LNCaP clone FGC (cell line): ENCODE measurements around the gene C1orf226.
"Not testable (repeated sequence)": the region's sequence is repeated elsewhere in the genome, so short reads cannot be mapped to it uniquely, and the experiment has no call there.

ENCODE experiments used
- DNase-seq: peaks from one replicate; pipeline ENCODE4 v3.0.0-alpha.2; 2011; ENCODE audit warnings: low read depth
- H3K4me3 ChIP-seq: 2 replicates; pipeline ENCODE4 v1.5.1; 2011; ENCODE audit warnings: mild to moderate bottlenecking, low read depth, low read length, control low read depth
- CTCF ChIP-seq: IDR thresholded peaks from 2 replicates; pipeline ENCODE4 v1.5.1; 2012; ENCODE audit warnings: mild to moderate bottlenecking; ENCODE audit not compliant: control insufficient read depth, insufficient read depth; ENCODE audit errors: extremely low read depth

The C1orf226 gene

GRCh38 chr1:162421258-162422164 lies 40.0 kb downstream of the C1orf226 start:
- TF ChIP-seq CTCF = no peak
- no peak for DNase-seq
- H3K4me3 ChIP-seq = no peak overlapping the region

DNA sequence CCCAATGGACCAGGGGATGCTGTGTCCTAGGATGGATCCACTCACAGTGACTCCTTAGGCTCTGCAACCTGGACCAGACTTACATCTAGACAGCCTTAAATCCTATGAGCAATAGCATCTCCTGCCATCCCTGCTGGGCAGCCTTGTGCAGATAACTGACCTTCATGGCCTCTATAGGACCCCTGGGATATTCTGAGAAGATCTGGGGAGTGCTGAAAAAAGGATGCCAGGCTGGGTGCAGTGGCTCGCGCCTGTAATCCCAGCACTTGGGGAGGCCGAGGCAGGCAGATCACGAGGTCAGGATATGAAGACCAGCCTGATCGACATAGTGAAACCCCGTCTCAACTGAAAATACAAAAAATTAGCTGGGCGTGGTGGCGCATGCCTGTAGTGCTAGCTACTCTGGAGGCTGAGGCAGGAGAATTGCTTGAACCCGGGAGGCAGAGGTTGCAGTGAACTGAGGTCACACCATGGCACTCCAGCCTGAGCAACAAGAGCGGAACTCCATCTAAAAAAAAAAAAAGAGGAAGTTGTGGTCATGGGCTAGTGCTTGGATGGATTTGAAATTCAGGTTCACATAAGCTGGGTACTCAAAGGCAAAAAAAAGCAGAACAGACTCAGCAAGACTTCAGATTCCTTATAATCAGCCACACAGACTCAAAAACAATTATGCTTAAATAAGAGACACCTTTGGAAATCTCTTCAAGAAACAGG lies 41.3 kb downstream of the C1orf226 start:
- TF ChIP-seq CTCF = no peak
- no peak overlapping the region for H3K4me3 ChIP-seq
- no peak for DNase-seq

DNA sequence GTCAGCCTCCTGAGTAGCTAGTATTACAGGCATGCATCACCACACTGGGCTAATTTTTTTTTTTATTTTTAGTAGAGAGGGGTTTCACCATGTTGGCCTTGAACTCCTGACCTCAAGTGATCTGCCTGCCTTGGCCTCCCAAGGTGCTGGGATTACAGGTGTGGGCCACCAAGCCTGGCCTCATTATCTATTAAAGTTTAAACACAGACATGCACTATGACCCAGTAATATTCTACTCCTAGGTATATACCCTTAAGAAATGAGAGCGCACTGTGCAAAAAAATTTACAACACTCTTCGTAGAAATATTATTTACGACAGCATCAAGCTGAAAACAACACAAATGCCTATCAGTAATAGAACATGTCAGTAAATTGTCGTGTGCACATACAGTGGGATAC lies 49.1 kb downstream of the C1orf226 start:
- no peak for DNase-seq
- TF ChIP-seq CTCF = no peak
- H3K4me3 ChIP-seq = no peak overlapping the region

DNA sequence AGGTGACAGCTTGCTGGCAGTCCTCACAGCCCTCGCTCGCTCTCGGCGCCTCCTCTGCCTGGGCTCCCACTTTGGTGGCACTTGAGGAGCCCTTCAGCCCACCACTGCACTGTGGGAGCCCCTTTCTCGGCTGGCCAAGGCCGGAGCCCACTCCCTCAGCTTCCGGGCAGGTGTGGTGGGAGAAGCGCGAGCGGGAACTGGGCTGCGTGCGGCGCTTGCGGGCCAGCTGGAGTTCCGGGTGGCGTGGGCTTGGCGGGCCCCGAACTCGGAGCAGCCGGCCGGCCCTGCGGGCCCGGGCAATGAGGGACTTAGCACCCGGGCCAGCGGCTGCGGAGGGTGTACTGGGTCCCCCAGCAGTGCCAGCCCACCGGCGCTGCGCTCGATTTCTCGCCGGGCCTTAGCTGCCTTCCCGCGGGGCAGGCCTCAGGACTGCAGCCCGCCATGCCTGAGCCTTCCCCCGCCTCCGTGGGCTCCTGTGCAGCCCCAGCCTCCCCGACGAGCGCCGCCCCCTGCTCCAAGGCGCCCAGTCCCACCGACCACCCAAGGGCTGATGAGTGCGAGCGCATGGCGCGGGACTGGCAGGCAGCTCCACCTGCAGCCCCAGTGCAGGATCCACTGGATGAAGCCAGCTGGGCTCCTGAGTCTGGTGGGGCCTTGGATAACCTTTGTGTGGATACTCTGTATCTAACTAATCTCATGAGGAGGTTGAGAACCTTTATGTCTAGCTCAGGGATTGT lies 51.6 kb downstream of the C1orf226 start:
- DNase-seq = not testable (repeated sequence)

More for the DNA sequence above, 51.6 kb downstream of the C1orf226 start:
- not testable (repeated sequence) for H3K4me3 ChIP-seq
